Glutamatergic neuron (in vitro differentiated cells): ENCODE data around the gene GABRG3. TPM values are rescaled to one million over a fixed set of nuclear protein-coding genes. Genes with fewer than 3 reads are reported as not detected.

ENCODE experiments used
- DNase-seq: peaks from one replicate; pipeline ENCODE4 v3.0.0; 2022
- H3K27ac Mint-ChIP-seq: one replicate; pipeline ENCODE4 v1.8.0; 2020; ENCODE audit warnings: mild to moderate bottlenecking, mixed read lengths, inconsistent platforms; ENCODE audit not compliant: unreplicated experiment
- H3K27me3 Mint-ChIP-seq: one replicate; pipeline ENCODE4 v1.8.0; 2020; ENCODE audit warnings: mild to moderate bottlenecking, moderate library complexity, mixed read lengths, inconsistent platforms; ENCODE audit not compliant: unreplicated experiment
- H3K36me3 Mint-ChIP-seq: one replicate; pipeline ENCODE4 v1.8.0; 2020; ENCODE audit warnings: mild to moderate bottlenecking, mixed read lengths, inconsistent platforms; ENCODE audit not compliant: unreplicated experiment
- H3K4me1 Mint-ChIP-seq: one replicate; pipeline ENCODE4 v1.8.0; 2020; ENCODE audit warnings: mild to moderate bottlenecking, low read depth, mixed read lengths, inconsistent platforms; ENCODE audit not compliant: unreplicated experiment
- H3K4me3 Mint-ChIP-seq: one replicate; pipeline ENCODE4 v1.8.0; 2020; ENCODE audit warnings: mild to moderate bottlenecking, mixed read lengths, inconsistent platforms; ENCODE audit not compliant: unreplicated experiment
- H3K9me3 Mint-ChIP-seq: one replicate; pipeline ENCODE4 v1.8.0; 2020; ENCODE audit warnings: mild to moderate bottlenecking, moderate library complexity, mixed read lengths, inconsistent platforms; ENCODE audit not compliant: unreplicated experiment
- total RNA-seq: library from RNA; stranded (reverse); fragmentation: NEBNext Ultra II Directional; extraction: Animal tissue kit (Norgen Biotek cat#: 25700); gene quantifications from one replicate; pipeline ENCODE4 v1.2.1, GENCODE V29; 2021; ENCODE audit not compliant: unreplicated experiment
- TF ChIP-seq, protein P1 (sequence below): fragments of 200-600 bp; sonication (generic); IDR thresholded peaks from one replicate; pipeline ENCODE4 v1.5.0; 2021; ENCODE audit not compliant: partially characterized antibody, unreplicated experiment

Gene GABRG3
- total RNA-seq, 1 donor from 2014 or later, result 1.3 TPM

DNA sequence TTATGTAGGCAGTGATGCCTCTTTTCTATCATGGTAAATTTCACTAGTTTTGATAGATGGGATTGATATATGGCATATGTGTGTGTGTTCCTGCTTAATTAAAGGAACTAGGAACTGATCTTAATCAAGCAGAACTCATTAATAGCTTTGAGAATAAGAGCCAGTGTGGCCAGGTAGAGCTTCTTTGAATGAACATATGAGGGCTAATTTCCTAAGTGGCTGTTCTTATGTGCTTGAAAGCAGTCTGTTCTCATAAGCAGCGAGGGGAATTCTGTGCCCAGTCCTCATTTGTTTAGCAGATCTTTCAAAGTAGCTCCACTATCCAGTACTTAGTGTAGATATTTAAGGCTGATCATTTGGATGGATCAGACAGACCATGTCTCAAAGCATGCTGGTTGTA is 164.2 kb downstream of the GABRG3 start:
- TF ChIP-seq, protein P1, sequence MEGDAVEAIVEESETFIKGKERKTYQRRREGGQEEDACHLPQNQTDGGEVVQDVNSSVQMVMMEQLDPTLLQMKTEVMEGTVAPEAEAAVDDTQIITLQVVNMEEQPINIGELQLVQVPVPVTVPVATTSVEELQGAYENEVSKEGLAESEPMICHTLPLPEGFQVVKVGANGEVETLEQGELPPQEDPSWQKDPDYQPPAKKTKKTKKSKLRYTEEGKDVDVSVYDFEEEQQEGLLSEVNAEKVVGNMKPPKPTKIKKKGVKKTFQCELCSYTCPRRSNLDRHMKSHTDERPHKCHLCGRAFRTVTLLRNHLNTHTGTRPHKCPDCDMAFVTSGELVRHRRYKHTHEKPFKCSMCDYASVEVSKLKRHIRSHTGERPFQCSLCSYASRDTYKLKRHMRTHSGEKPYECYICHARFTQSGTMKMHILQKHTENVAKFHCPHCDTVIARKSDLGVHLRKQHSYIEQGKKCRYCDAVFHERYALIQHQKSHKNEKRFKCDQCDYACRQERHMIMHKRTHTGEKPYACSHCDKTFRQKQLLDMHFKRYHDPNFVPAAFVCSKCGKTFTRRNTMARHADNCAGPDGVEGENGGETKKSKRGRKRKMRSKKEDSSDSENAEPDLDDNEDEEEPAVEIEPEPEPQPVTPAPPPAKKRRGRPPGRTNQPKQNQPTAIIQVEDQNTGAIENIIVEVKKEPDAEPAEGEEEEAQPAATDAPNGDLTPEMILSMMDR, result no peak
- H3K9me3 Mint-ChIP-seq, result no peaks in the 10 kb centered on the region
- H3K4me1 Mint-ChIP-seq, result no peaks in the 10 kb centered on the region
- no peak for DNase-seq
- H3K27ac Mint-ChIP-seq, result no peak overlapping the region
- H3K36me3 Mint-ChIP-seq, result no peaks in the 10 kb centered on the region
- H3K4me3 Mint-ChIP-seq, result no peak overlapping the region
- H3K27me3 Mint-ChIP-seq, result no peaks in the 10 kb centered on the region

DNA sequence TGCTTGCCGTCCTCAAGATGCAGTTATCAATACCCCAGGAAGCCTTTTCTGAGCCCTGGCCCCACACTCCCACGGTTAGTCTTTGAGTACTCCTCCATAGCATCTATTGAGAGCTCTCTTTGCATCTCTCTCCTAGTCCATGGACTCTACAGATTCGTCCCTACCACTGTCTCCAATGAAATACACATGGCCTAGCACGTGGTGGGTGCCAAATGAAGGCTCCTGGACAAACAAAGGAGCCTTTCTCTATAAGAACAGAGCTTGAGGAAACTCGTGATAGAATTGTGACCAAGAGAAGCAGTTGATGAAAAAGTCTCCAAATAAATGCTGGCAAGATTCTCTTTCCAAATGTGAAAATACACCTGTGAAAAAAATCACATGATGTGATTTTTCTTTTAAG is 166.1 kb downstream of the GABRG3 start:
- Mint-ChIP-seq H3K4me3 (no peak overlapping the region), H3K9me3 (no peaks in the 10 kb centered on the region), H3K27ac (no peak overlapping the region), H3K4me1 (no peaks in the 10 kb centered on the region), H3K36me3 (no peaks in the 10 kb centered on the region), H3K27me3 (no peaks in the 10 kb centered on the region)
- TF ChIP-seq, protein P1, result no peak
- no peak for DNase-seq

DNA sequence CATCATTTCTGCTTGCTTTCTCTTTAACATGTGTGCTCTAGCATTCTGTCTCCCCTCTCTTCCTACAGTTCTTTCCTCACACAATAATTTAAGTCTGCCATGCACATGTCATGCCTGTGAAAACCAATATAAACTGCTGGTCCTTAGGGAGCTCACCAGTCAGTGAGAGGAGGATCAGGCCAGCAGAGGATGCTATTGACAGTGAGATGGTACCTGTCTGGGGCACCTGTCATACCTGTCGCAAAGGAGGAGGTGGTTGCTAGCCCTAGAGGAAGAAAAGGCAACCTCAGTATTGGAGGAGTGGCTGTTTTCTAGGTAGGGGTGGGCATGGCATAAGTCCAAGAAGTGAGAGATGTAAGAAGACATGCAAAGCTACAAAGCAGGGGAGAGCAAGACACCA is 194.6 kb downstream of the GABRG3 start:
- H3K9me3 Mint-ChIP-seq, result peaks cover 1% of the 10 kb centered on the region
- DNase-seq, result no peak
- no peak overlapping the region for H3K4me3 Mint-ChIP-seq
- peaks cover 15% of the 10 kb centered on the region for H3K4me1 Mint-ChIP-seq
- no peak overlapping the region for H3K27ac Mint-ChIP-seq
- H3K36me3 Mint-ChIP-seq, result peaks cover 16% of the 10 kb centered on the region
- TF ChIP-seq, protein P1, result no peak
- no peaks in the 10 kb centered on the region for H3K27me3 Mint-ChIP-seq

DNA sequence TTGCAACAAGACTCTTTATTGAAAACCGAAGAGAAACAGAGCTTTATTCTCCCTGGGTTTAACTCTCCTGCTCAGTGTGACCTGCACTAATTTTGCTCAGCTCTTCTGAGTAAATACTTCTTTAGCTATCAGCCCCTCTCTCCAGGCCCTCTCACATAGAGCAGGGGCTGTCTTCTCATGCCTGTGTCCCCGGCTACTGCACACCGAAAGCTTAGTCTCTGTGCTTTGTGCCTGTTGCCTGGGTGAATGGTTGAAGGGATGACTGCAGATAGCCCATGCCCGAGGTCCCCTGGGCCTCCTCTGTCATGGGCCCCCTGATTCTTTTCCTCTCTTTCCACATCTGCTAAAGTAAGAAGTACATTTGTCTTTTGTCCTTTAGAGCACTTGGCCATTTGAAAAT is 195.9 kb downstream of the GABRG3 start:
- H3K4me3 Mint-ChIP-seq, result no peak overlapping the region

DNA sequence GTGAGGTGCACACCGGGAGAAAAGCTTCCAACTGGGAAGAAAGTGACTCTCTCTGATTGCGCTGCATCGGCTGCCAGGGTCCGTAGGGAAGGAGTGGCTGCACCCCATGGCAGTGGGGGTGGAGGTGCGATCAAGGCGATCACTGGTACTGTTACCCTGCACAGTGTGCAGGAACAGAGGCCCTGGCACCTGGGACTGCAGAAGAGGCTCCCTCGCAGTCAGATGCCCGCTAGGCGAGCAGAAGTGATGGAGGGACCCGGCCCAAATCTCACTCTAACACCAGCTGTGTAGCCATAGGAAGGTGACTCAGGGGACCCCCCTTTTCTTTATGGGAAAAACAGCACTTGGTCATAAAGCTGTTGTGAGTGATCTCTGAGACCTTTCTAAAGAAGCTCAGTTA is 196.8 kb downstream of the GABRG3 start:
- peaks cover 15% of the 10 kb centered on the region for H3K4me1 Mint-ChIP-seq
- H3K36me3 Mint-ChIP-seq, result peaks cover 10% of the 10 kb centered on the region
- no peak for DNase-seq
- H3K27ac Mint-ChIP-seq, result no peak overlapping the region
- no peaks in the 10 kb centered on the region for H3K27me3 Mint-ChIP-seq
- peaks cover 1% of the 10 kb centered on the region for H3K9me3 Mint-ChIP-seq
- TF ChIP-seq, protein P1, result no peak
- H3K4me3 Mint-ChIP-seq, result no peak overlapping the region

More for the DNA sequence above, 195.9 kb downstream of the GABRG3 start:
- no peaks in the 10 kb centered on the region for H3K27me3 Mint-ChIP-seq
- peaks cover 14% of the 10 kb centered on the region for H3K36me3 Mint-ChIP-seq
- H3K4me1 Mint-ChIP-seq, result peaks cover 15% of the 10 kb centered on the region
- no peak for DNase-seq
- H3K27ac Mint-ChIP-seq, result no peak overlapping the region
- TF ChIP-seq, protein P1, result no peak
- peaks cover 1% of the 10 kb centered on the region for H3K9me3 Mint-ChIP-seq
